K562 (cell line): ENCODE data around the gene SLC5A5. TPM values are rescaled to one million over a fixed set of nuclear protein-coding genes. Genes with fewer than 3 reads are reported as not detected.

ENCODE experiments used
- ATAC-seq: fragments of 200-7000 bp; cut with Tn5 transposase; 3 replicates; pipeline ENCODE4 v1.9.1; 2020; ENCODE audit warnings: moderate library complexity
- BruUV-seq: library from RNA; stranded (reverse); fragments of 400-500 nt; replicated peaks from 2 replicates; lab custom pipeline; 2021; lab: Mats Ljungman, UMichigan
- CTCF ChIA-PET: fragments of 300-600 bp; formaldehyde crosslinking; extraction: SDS; loops from one replicate; lab custom pipeline; 2021; ENCODE audit warnings: low intra/inter-chr PET ratio; lab: Yijun Ruan, JAX
- POLR2A ChIA-PET: fragments of 300-600, 350-650 bp; sonication (Branson Sonifier 250); formaldehyde crosslinking; extraction: SDS; loops from one replicate; lab custom pipeline; 2021; ENCODE audit warnings: antibody characterized with exemption, inconsistent platforms; lab: Yijun Ruan, JAX
- DNase-seq, 4 experiments: peaks; one replicate each; pipeline versions ENCODE4 v3.0.0 to v3.0.0-alpha.2; 2011 to 2018; ENCODE audit warnings: low spot score in 3 of 4, mixed read lengths in 3 of 4; ENCODE audit errors: extremely low read depth in 1 of 4
- FAIRE-seq: peaks from 2 replicates; lab custom pipeline; 2011; peaks lifted over from hg19 to GRCh38; lab: Jason Lieb, UNC
- H2AFZ ChIP-seq: 2 replicates; pipeline ENCODE4 v1.6.0; 2011; ENCODE audit warnings: low read depth, low read length, control low read depth, inconsistent platforms
- H3K27ac ChIP-seq: fragments of 200-600 bp; 3 replicates; pipeline ENCODE4 v1.8.0; 2011; ENCODE audit warnings: low read depth, mild to moderate bottlenecking, control low read depth, inconsistent platforms, low read length, moderate library complexity, mixed read lengths; ENCODE audit errors: extremely low read depth
- H3K27me3 ChIP-seq, 2 experiments: fragments of 300-600 bp in 1 of 2; 2 replicates in 1 of 2; 3 replicates in 1 of 2; pipeline versions ENCODE4 v1.6.0 to v1.8.0; 2011; ENCODE audit warnings: inconsistent platforms in 2 of 2, low read length in 2 of 2, mild to moderate bottlenecking in 1 of 2, mixed read lengths in 1 of 2, moderate library complexity in 1 of 2; ENCODE audit not compliant: control insufficient read depth in 2 of 2, insufficient read depth in 2 of 2
- H3K36me3 ChIP-seq: fragments of 300-600 bp; 3 replicates; pipeline ENCODE4 v1.8.0; 2011; ENCODE audit warnings: mild to moderate bottlenecking, low read length, inconsistent platforms; ENCODE audit not compliant: control insufficient read depth, insufficient read depth
- H3K4me1 ChIP-seq, 2 experiments: fragments of 200-600 bp in 1 of 2; replicated peaks in 1 of 2; 2 replicates in 1 of 2; 3 replicates in 1 of 2; pipeline versions ENCODE4 v1.5.1 to v1.8.0; 2011; ENCODE audit warnings: inconsistent platforms in 2 of 2, low read length in 2 of 2, mild to moderate bottlenecking in 1 of 2, mixed read lengths in 1 of 2, moderate library complexity in 1 of 2; ENCODE audit not compliant: control insufficient read depth in 2 of 2, insufficient read depth in 2 of 2
- H3K4me2 ChIP-seq: 2 replicates; pipeline ENCODE4 v1.6.1; 2011; ENCODE audit warnings: low read length, control low read depth, inconsistent platforms, mixed read lengths; ENCODE audit not compliant: insufficient read depth
- H3K4me3 ChIP-seq: fragments of 200-600 bp; sonication (generic), shearing (Covaris generic); 2 replicates; pipeline ENCODE4 v1.5.1; 2016; ENCODE audit warnings: control low read depth, inconsistent platforms
- H3K79me2 ChIP-seq: fragments of 200-600 bp; 3 replicates; pipeline ENCODE4 v1.8.0; 2011; ENCODE audit warnings: low read length, inconsistent platforms; ENCODE audit not compliant: control insufficient read depth, insufficient read depth
- H3K9ac ChIP-seq, 2 experiments: 2 replicates each; pipeline versions ENCODE4 v1.6.0 to v1.6.1; 2011; ENCODE audit warnings: low read depth in 2 of 2, low read length in 2 of 2, control low read depth in 1 of 2, inconsistent platforms in 1 of 2, mild to moderate bottlenecking in 1 of 2, mixed read lengths in 1 of 2; ENCODE audit not compliant: insufficient read depth in 1 of 2
- H3K9me1 ChIP-seq: one replicate; pipeline ENCODE4 v1.6.0; 2011; ENCODE audit warnings: inconsistent platforms, mild to moderate bottlenecking, low read length, moderate library complexity; ENCODE audit not compliant: control insufficient read depth, insufficient read depth
- H3K9me3 ChIP-seq: replicated peaks from 2 replicates; pipeline ENCODE4 v1.5.1; 2011; ENCODE audit warnings: low read depth, low read length, inconsistent platforms; ENCODE audit not compliant: control insufficient read depth, insufficient read depth
- H4K20me1 ChIP-seq: replicated peaks from 2 replicates; pipeline ENCODE4 v1.6.1; 2011; ENCODE audit warnings: low read length, inconsistent platforms, mixed read lengths; ENCODE audit not compliant: control insufficient read depth, insufficient read depth
- CBFA2T2 ChIP-seq: fragments of 450-650 bp; conservative IDR thresholded peaks from 2 replicates; pipeline ENCODE4 v1.6.1; 2017; ENCODE audit warnings: mild to moderate bottlenecking
- CBX3 ChIP-seq, 2 experiments: IDR thresholded peaks; 1 replicate in 1 of 2; 2 replicates in 1 of 2; pipeline ENCODE4 v1.6.1; 2012; ENCODE audit warnings: inconsistent platforms in 2 of 2, low read length in 2 of 2, borderline replicate concordance in 1 of 2, control low read depth in 1 of 2
- ETV6 ChIP-seq, 3 experiments: fragments of 150-350 bp in 1 of 3; sonication (generic) in 1 of 3; formaldehyde crosslinking in 1 of 3; IDR thresholded peaks; 2 replicates each; pipeline versions ENCODE4 v1.6.1 to v1.8.0; 2014 to 2022; ENCODE audit warnings: borderline replicate concordance in 2 of 3, low read depth in 2 of 3, antibody characterized with exemption in 1 of 3, low read length in 1 of 3, mild to moderate bottlenecking in 1 of 3, missing genetic modification reagents in 1 of 3
- MTA3 ChIP-seq: fragments of 450-650 bp; formaldehyde crosslinking; IDR thresholded peaks from 2 replicates; pipeline ENCODE4 v1.6.1; 2017; ENCODE audit warnings: mild to moderate bottlenecking, borderline replicate concordance
- PKNOX1 ChIP-seq: fragments of 450-650 bp; IDR thresholded peaks from 2 replicates; pipeline ENCODE4 v1.6.1; 2016
- PPARD ChIP-seq: fragments of 250-450 bp; sonication (Bioruptor Pico); IDR thresholded peaks from 2 replicates; pipeline ENCODE4 v1.8.0; 2022; ENCODE audit warnings: inconsistent platforms, mild to moderate bottlenecking, moderate library complexity
- TGIF2 ChIP-seq: sonication (generic); formaldehyde crosslinking; IDR thresholded peaks from 2 replicates; pipeline ENCODE4 v1.8.1; 2022; ENCODE audit warnings: mild to moderate bottlenecking, missing genetic modification reagents, moderate library complexity
- WGBS: fragments of 100-300 bp; shearing (Covaris generic); methylation state at CpG from one replicate; pipeline ENCODE4 v1.1.6; 2016; ENCODE audit warnings: low coverage, mixed read lengths; ENCODE audit not compliant: insufficient coverage; ENCODE audit errors: missing lambda C conversion rate; 5-methylcytosine and 5-hydroxymethylcytosine counted together
- in situ Hi-C: fragments of 300-500 bp; cut with MboI; formaldehyde crosslinking; loops from 4 replicates; pipeline ENCODE4 v1.15.0; 2018; ENCODE audit warnings: inconsistent platforms, mixed read lengths
- intact Hi-C: fragments of 100-400 bp; cut with micrococcal nuclease; formaldehyde crosslinking; loops from 2 replicates; pipeline ENCODE4 v1.14.2; 2022
- polyA plus RNA-seq, 8 experiments: library from polyadenylated mRNA; depleted of rRNA in 4 of 8; stranded (reverse) in 5 of 8; unstranded in 3 of 8; fragments of >200 nt; fragmentation: Nextera tagmentation in 2 of 8; fragmentation: Illumina TruSeq in 1 of 8; extraction: Ambion mirVana in 2 of 8; extraction: Trizol in 1 of 8; gene quantifications; 2 replicates each; pipeline versions ENCODE4 v1.2.1 to v1.2.3, GENCODE V29; 2011 to 2014; ENCODE audit warnings: inconsistent platforms in 1 of 8, missing spikeins in 1 of 8
- total RNA-seq, 7 experiments: library from RNA; depleted of rRNA in 6 of 7; stranded (reverse); fragments of >200 nt in 6 of 7; fragmentation: Illumina TruSeq in 2 of 7; extraction: Trizol in 2 of 7; gene quantifications; 2 replicates each; pipeline versions ENCODE4 v1.2.1 to v1.2.3, GENCODE V29; 2011 to 2021; ENCODE audit warnings: low replicate concordance in 1 of 7
- TF ChIP-seq, protein P1 (sequence below): sonication (generic); formaldehyde crosslinking; IDR thresholded peaks from 2 replicates; pipeline ENCODE4 v1.8.1; 2023; ENCODE audit warnings: mild to moderate bottlenecking, missing genetic modification reagents

The SLC5A5 gene
- total and polyA plus RNA-seq, 9 of the 15 experiments (the other 6 are each of a cell fraction or from before 2014, with no cell fraction given): 0.10 to 0.73 (median 0.23) TPM

- no peak for TF ChIP-seq TGIF2 (CRISPR knock-in tag)
- TF ChIP-seq CBFA2T2: no peak; the same call in 1 of the 2 replicates
- TF ChIP-seq CBX3 (IDR thresholded peaks at IDR 0.05; ENCODE audit: borderline replicate concordance in 1 of 2, low read length in 2 of 2): no peak
- no peak for TF ChIP-seq PKNOX1
- TF ChIP-seq, protein P1, sequence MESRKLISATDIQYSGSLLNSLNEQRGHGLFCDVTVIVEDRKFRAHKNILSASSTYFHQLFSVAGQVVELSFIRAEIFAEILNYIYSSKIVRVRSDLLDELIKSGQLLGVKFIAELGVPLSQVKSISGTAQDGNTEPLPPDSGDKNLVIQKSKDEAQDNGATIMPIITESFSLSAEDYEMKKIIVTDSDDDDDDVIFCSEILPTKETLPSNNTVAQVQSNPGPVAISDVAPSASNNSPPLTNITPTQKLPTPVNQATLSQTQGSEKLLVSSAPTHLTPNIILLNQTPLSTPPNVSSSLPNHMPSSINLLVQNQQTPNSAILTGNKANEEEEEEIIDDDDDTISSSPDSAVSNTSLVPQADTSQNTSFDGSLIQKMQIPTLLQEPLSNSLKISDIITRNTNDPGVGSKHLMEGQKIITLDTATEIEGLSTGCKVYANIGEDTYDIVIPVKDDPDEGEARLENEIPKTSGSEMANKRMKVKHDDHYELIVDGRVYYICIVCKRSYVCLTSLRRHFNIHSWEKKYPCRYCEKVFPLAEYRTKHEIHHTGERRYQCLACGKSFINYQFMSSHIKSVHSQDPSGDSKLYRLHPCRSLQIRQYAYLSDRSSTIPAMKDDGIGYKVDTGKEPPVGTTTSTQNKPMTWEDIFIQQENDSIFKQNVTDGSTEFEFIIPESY: no peak
- no peak for TF ChIP-seq MTA3
Observed at GRCh38 chr19:17835182-17836006, 36.4 kb upstream of the SLC5A5 start (continued).

GRCh38 chr19:17836530-17836929 is 35.2 kb upstream of the SLC5A5 start:
- no TSS peak for BruUV-seq
- Histone ChIP-seq H4K20me1 (peaks cover 5% of the 10 kb centered on the region; the same call in 1 of the 2 replicates), H3K9ac (no peak overlapping the region; a peak in 1 of 4 replicates), H3K4me2 (no peak overlapping the region), H3K27me3 (peaks cover 8 to 25% of the 10 kb centered on the region in 2 experiments; a peak in 3 of 5 replicates), H3K9me3 (no peaks in the 10 kb centered on the region), H3K79me2 (no peaks in the 10 kb centered on the region), H2AFZ (no peak overlapping the region), H3K27ac (no peak overlapping the region), H3K9me1 (peaks cover 4% of the 10 kb centered on the region), H3K36me3 (no peaks in the 10 kb centered on the region), H3K4me3 (no peak overlapping the region), H3K4me1 (peaks cover 0 to 31% of the 10 kb centered on the region in 2 experiments; a peak in 3 of 5 replicates)
- TF ChIP-seq PPARD (CRISPR knock-in tag): no peak
- no peak for TF ChIP-seq ETV6 (IDR thresholded peaks at IDR 0.05; ENCODE audit: borderline replicate concordance in 1 of 2, low read depth in 2 of 2, low read length in 1 of 2)
- no peak for TF ChIP-seq ETV6 (CRISPR knock-in tag; IDR thresholded peaks at IDR 0.05; ENCODE audit: borderline replicate concordance)
- WGBS: 12% methylated on average over 4 of the region's 4 CpGs
- intact Hi-C loops: no loop called here
- CTCF ChIA-PET: interaction anchor here (0.6 kb wide), 1 partner anchor 48 kb away, joined by 3 read pairs; no protein-coding TSS in a partner anchor
- POLR2A ChIA-PET: no interaction called here
- FAIRE-seq (no peak), DNase-seq (peak in 1 of 4 experiments; percentile 4), ATAC-seq (no peak)
- in situ Hi-C loops: no loop called here
